Measurements from ENCODE around the gene NAA38.
"Not testable (repeated sequence)": the region's sequence is repeated elsewhere in the genome, so short reads cannot be mapped to it uniquely, and the experiment has no call there.

- not testable (repeated sequence) for TF ChIP-seq CTCF (IDR thresholded peaks at IDR 0.05; ENCODE audit: low read length); EZH2 (optimal IDR thresholded peaks at IDR 0.05; ENCODE audit: low read depth, low read length)
These were observed 7.0 kb upstream of the NAA38 start for GRCh38 chr17:7864384-7864783.
